Natural killer cell (primary cell): Measurements from ENCODE around the gene OSBPL3. TPM values are rescaled to one million over a fixed set of nuclear protein-coding genes. Genes with fewer than 3 reads are reported as not detected.
A peak's percentile ranks its signal among the peaks of the same experiment; 100 is the strongest.

Experiments
- ATAC-seq, 3 donors: fragments of 150-1000 bp in 2 of 3; fragments of 200-7000 bp in 1 of 3; cut with Tn5 transposase; 1 replicate in 1 of 3; 2 replicates in 2 of 3; pipeline ENCODE4 v1.10.0; 2021; ENCODE audit warnings: mild to moderate bottlenecking in 2 of 3, moderate library complexity in 2 of 3
- DNase-seq, 2 donors: peaks; one replicate each; pipeline versions ENCODE4 v3.0.0 to v3.0.0-alpha.2; 2013 to 2021; ENCODE audit warnings: mixed read lengths in 1 of 2
- H3K27ac ChIP-seq: one replicate; pipeline ENCODE4 v1.5.1; 2013; ENCODE audit warnings: mild to moderate bottlenecking, low read length
- H3K27me3 ChIP-seq: one replicate; pipeline ENCODE4 v1.6.1; 2013; ENCODE audit warnings: low read length; ENCODE audit not compliant: control insufficient read depth, insufficient read depth
- H3K36me3 ChIP-seq: one replicate; pipeline ENCODE4 v1.6.1; 2013; ENCODE audit warnings: low read length; ENCODE audit not compliant: control insufficient read depth, insufficient read depth
- H3K4me1 ChIP-seq: one replicate; pipeline ENCODE4 v1.6.1; 2013; ENCODE audit warnings: low read length; ENCODE audit not compliant: control insufficient read depth, insufficient read depth
- H3K4me3 ChIP-seq: one replicate; pipeline ENCODE4 v1.5.1; 2013; ENCODE audit warnings: low read length
- H3K9me3 ChIP-seq: one replicate; pipeline ENCODE4 v1.6.1; 2013; ENCODE audit warnings: low read length; ENCODE audit not compliant: control insufficient read depth, insufficient read depth
- H3K27ac Mint-ChIP-seq, 2 donors: one replicate each; pipeline ENCODE4 v1.8.0; 2022; ENCODE audit warnings: mild to moderate bottlenecking in 2 of 2, mixed read lengths in 2 of 2, moderate library complexity in 1 of 2
- H3K27me3 Mint-ChIP-seq, 2 donors: one replicate each; pipeline ENCODE4 v1.8.0; 2022; ENCODE audit warnings: low read depth in 2 of 2, mixed read lengths in 2 of 2
- H3K36me3 Mint-ChIP-seq: one replicate; pipeline ENCODE4 v1.8.0; 2022; ENCODE audit warnings: mixed read lengths
- H3K4me1 Mint-ChIP-seq, 2 donors: one replicate each; pipeline ENCODE4 v1.8.0; 2022; ENCODE audit warnings: mixed read lengths in 2 of 2
- H3K4me3 Mint-ChIP-seq: one replicate; pipeline ENCODE4 v1.8.0; 2022; ENCODE audit warnings: mild to moderate bottlenecking, moderate library complexity, mixed read lengths
- H3K9me3 Mint-ChIP-seq, 2 donors: one replicate each; pipeline ENCODE4 v1.8.0; 2022; ENCODE audit warnings: mixed read lengths in 2 of 2
- WGBS: methylation state at CpG from one replicate; pipeline ENCODE4 v1.1.7; 2013; ENCODE audit warnings: missing lambda C conversion rate; ENCODE audit not compliant: insufficient coverage; 5-methylcytosine and 5-hydroxymethylcytosine counted together
- intact Hi-C: fragments of 100-400 bp; cut with micrococcal nuclease; formaldehyde crosslinking; loops from one replicate; pipeline ENCODE4 v1.14.2; 2022
- total RNA-seq, 4 donors: library from RNA; stranded (reverse); fragments of 120-200 nt in 1 of 4; gene quantifications; one replicate each; pipeline versions ENCODE4 v1.2.3 to v1.2.4, GENCODE V29; 2013 to 2022
- TF ChIP-seq, protein P1 (sequence below): fragments of 200-600 bp; IDR thresholded peaks from one replicate; pipeline ENCODE4 v1.8.0; 2022; ENCODE audit warnings: antibody characterized with exemption

The OSBPL3 gene
- total RNA-seq, 3 donors from 2014 or later (not counting 1 experiment from before 2014, with no cell fraction given): 50.7 to 99.1 (median 65.1) TPM

- Mint-ChIP-seq H3K36me3 (no peaks in the 10 kb centered on the region), H3K4me1 (peaks cover 35 to 40% of the 10 kb centered on the region in 2 donors), H3K9me3 (no peaks in the 10 kb centered on the region), H3K4me3 (peak overlapping the region; percentile 91), H3K27me3 (peaks cover 0 to 3% of the 10 kb centered on the region in 2 donors), H3K27ac (no peak overlapping the region)
- intact Hi-C loops: loop anchor here (5.0 kb wide), 1 partner anchor 84 kb away; no protein-coding TSS in a partner anchor
- H3K4me3 ChIP-seq: no peak overlapping the region
- no peak for ATAC-seq
- peaks cover 25% of the 10 kb centered on the region for H3K4me1 ChIP-seq
- H3K27ac ChIP-seq: no peak overlapping the region
- TF ChIP-seq, protein P1, sequence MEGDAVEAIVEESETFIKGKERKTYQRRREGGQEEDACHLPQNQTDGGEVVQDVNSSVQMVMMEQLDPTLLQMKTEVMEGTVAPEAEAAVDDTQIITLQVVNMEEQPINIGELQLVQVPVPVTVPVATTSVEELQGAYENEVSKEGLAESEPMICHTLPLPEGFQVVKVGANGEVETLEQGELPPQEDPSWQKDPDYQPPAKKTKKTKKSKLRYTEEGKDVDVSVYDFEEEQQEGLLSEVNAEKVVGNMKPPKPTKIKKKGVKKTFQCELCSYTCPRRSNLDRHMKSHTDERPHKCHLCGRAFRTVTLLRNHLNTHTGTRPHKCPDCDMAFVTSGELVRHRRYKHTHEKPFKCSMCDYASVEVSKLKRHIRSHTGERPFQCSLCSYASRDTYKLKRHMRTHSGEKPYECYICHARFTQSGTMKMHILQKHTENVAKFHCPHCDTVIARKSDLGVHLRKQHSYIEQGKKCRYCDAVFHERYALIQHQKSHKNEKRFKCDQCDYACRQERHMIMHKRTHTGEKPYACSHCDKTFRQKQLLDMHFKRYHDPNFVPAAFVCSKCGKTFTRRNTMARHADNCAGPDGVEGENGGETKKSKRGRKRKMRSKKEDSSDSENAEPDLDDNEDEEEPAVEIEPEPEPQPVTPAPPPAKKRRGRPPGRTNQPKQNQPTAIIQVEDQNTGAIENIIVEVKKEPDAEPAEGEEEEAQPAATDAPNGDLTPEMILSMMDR: no peak
- WGBS: 96% methylated on average over 2 of the region's 2 CpGs
- H3K9me3 ChIP-seq: no peaks in the 10 kb centered on the region
- H3K27me3 ChIP-seq: no peaks in the 10 kb centered on the region
- peak in 1 of 2 donors; percentile 33 for DNase-seq
- no peaks in the 10 kb centered on the region for H3K36me3 ChIP-seq
Measured at GRCh38 chr7:24982917-24983316, 2.9 kb upstream of the OSBPL3 start.

- ATAC-seq (no peak), DNase-seq (peak; percentile 41 to 64)
- Histone ChIP-seq H3K27ac (no peak overlapping the region), H3K4me3 (peak overlapping the region; percentile 93), H3K36me3 (no peaks in the 10 kb centered on the region), H3K9me3 (no peaks in the 10 kb centered on the region), H3K27me3 (no peaks in the 10 kb centered on the region), H3K4me1 (peaks cover 25% of the 10 kb centered on the region)
- Mint-ChIP-seq H3K36me3 (no peaks in the 10 kb centered on the region), H3K4me3 (peak overlapping the region; percentile 91), H3K9me3 (no peaks in the 10 kb centered on the region), H3K4me1 (peaks cover 44 to 52% of the 10 kb centered on the region in 2 donors), H3K27ac (peak overlapping the region; percentile 92), H3K27me3 (no peaks in the 10 kb centered on the region)
- intact Hi-C loops: loop anchor here (2.0 to 5.0 kb wide), 2 partner anchors 75 to 86 kb away; no protein-coding TSS in a partner anchor
- WGBS: 1% methylated on average over 52 of the region's 52 CpGs
- TF ChIP-seq, protein P1: no peak
Measured at GRCh38 chr7:24981171-24981951, 1.4 kb upstream of the OSBPL3 start.

- Histone ChIP-seq H3K27me3 (no peaks in the 10 kb centered on the region), H3K4me1 (peaks cover 25% of the 10 kb centered on the region), H3K27ac (peak overlapping the region; percentile 85), H3K36me3 (no peaks in the 10 kb centered on the region), H3K9me3 (no peaks in the 10 kb centered on the region), H3K4me3 (peak overlapping the region; percentile 93)
- peak overlapping the region; percentile 92 for H3K27ac Mint-ChIP-seq
- WGBS: 3% methylated on average over 26 of the region's 26 CpGs
- TF ChIP-seq, protein P1: no peak
- H3K36me3 Mint-ChIP-seq: no peaks in the 10 kb centered on the region
- H3K4me3 Mint-ChIP-seq: peak overlapping the region; percentile 91
- H3K4me1 Mint-ChIP-seq: peaks cover 51 to 59% of the 10 kb centered on the region in 2 donors
- peak; percentile 28 to 69 for DNase-seq
- intact Hi-C loops: loop anchor here (1.0 to 5.0 kb wide), 3 partner anchors 74 to 159 kb away; no protein-coding TSS in a partner anchor
- no peaks in the 10 kb centered on the region for H3K9me3 Mint-ChIP-seq
- H3K27me3 Mint-ChIP-seq: no peaks in the 10 kb centered on the region
- peak; percentile 18 to 22 (median 18) for ATAC-seq
Measured at GRCh38 chr7:24980534-24981170, 674 bp upstream of the OSBPL3 start.
